Activated CD8-positive, alpha-beta memory T cell treated with anti-CD3 and anti-CD28 coated beads for 48 hours (primary cell): ENCODE results near the gene CLTCL1.

Experiments used
- DNase-seq, 3 experiments: peaks; one replicate each; pipeline ENCODE4 v3.0.0-alpha.2; 2020; ENCODE audit warnings: low read depth in 2 of 3, low spot score in 2 of 3

The CLTCL1 gene

GRCh38 chr22:19152942-19153883, 138.3 kb downstream of the CLTCL1 start:
- DNase-seq, result no peak

- no peak for DNase-seq
Observed at GRCh38 chr22:19151329-19152191, 140.0 kb downstream of the CLTCL1 start.

GRCh38 chr22:19150482-19151328, 140.8 kb downstream of the CLTCL1 start:
- no peak for DNase-seq

- no peak for DNase-seq
Observed at GRCh38 chr22:19149991-19150390, 141.5 kb downstream of the CLTCL1 start, which contains the start of gene GSC2. TSS of gene GSC2 (minus strand) at chr22:19150292. CDS start at chr22:19150283, 9 bp downstream.

- no peak for DNase-seq
Observed at GRCh38 chr22:19149047-19149883, 142.3 kb downstream of the CLTCL1 start.

- DNase-seq, result no peak
Observed at GRCh38 chr22:19148417-19149046, 143.0 kb downstream of the CLTCL1 start.

GRCh38 chr22:19147195-19147780, 144.2 kb downstream of the CLTCL1 start:
- no peak for DNase-seq

GRCh38 chr22:19146215-19146968, 145.1 kb downstream of the CLTCL1 start:
- no peak for DNase-seq

- peak in 1 of 3 experiments; percentile 7 for DNase-seq
Observed at GRCh38 chr22:19143967-19144400, 147.5 kb downstream of the CLTCL1 start.

GRCh38 chr22:19143212-19143611, 148.3 kb downstream of the CLTCL1 start:
- DNase-seq, result no peak

- no peak for DNase-seq
Observed at GRCh38 chr22:19142394-19142793, 149.1 kb downstream of the CLTCL1 start.

- DNase-seq, result no peak
Observed at GRCh38 chr22:19139974-19140373, 151.5 kb downstream of the CLTCL1 start.

- DNase-seq, result no peak
Observed at GRCh38 chr22:19139001-19139356, 152.5 kb downstream of the CLTCL1 start.

GRCh38 chr22:19138217-19139000, 153.1 kb downstream of the CLTCL1 start:
- no peak for DNase-seq

GRCh38 chr22:19137384-19138216, 153.9 kb downstream of the CLTCL1 start:
- no peak for DNase-seq

- DNase-seq, result no peak
Observed at GRCh38 chr22:19136915-19137314, 154.6 kb downstream of the CLTCL1 start.

GRCh38 chr22:19134874-19135273, 156.6 kb downstream of the CLTCL1 start:
- DNase-seq, result no peak
